ENCODE results near the gene STYXL1.

STYXL1 gene

GRCh38 chr7:76002822-76003221 lies 45.0 kb downstream of the STYXL1 start:
- peaks cover 20% of the 10 kb centered on the region for H3K36me3 Mint-ChIP-seq
- H3K9me3 Mint-ChIP-seq: no peaks in the 10 kb centered on the region
- H3K27me3 Mint-ChIP-seq: no peaks in the 10 kb centered on the region
- no peak for DNase-seq (ENCODE audit: low spot score in 2 of 2)
- no peak for ATAC-seq (ENCODE audit: low read depth)
- peaks cover 2% of the 10 kb centered on the region for H3K4me1 Mint-ChIP-seq
- H3K27ac Mint-ChIP-seq: no peak overlapping the region
- no peak overlapping the region for H3K4me3 Mint-ChIP-seq

- Mint-ChIP-seq H3K4me3 (no peak overlapping the region), H3K27me3 (no peaks in the 10 kb centered on the region), H3K4me1 (peaks cover 7% of the 10 kb centered on the region), H3K27ac (no peak overlapping the region), H3K9me3 (no peaks in the 10 kb centered on the region), H3K36me3 (peaks cover 20% of the 10 kb centered on the region)
- no peak for ATAC-seq (ENCODE audit: low read depth)
- no peak for DNase-seq (ENCODE audit: low spot score in 2 of 2)
Measured at GRCh38 chr7:76002139-76002538, 45.7 kb downstream of the STYXL1 start.

DNA sequence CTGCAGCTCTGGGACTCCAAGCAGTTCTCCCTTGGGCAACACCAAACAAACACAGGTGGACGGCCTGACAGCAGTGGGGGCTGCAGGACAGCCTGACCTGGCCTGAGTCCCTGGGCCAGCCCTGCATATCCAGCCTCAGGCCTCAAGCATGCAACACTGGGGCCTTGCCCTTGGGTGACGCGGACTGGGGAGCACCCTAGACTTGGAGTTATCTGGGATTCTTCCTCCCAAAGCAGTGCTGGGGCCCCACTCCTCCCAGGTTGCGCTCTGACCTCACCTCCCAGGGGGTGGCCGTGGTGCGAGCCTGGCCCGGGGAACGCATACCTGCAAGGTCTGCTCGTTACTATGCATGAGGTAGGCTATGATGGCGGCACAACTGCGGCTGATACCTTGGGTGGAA lies 47.2 kb downstream of the STYXL1 start:
- Mint-ChIP-seq H3K27ac (no peak overlapping the region), H3K9me3 (no peaks in the 10 kb centered on the region), H3K27me3 (no peaks in the 10 kb centered on the region), H3K36me3 (peaks cover 23% of the 10 kb centered on the region), H3K4me1 (peaks cover 11% of the 10 kb centered on the region), H3K4me3 (no peak overlapping the region)
- DNase-seq (ENCODE audit: low spot score in 2 of 2) (no peak), ATAC-seq (ENCODE audit: low read depth) (no peak)

- ATAC-seq (ENCODE audit: low read depth): no peak
- Mint-ChIP-seq H3K36me3 (peaks cover 14% of the 10 kb centered on the region), H3K9me3 (no peaks in the 10 kb centered on the region), H3K27me3 (no peaks in the 10 kb centered on the region), H3K4me1 (peaks cover 17% of the 10 kb centered on the region), H3K4me3 (no peak overlapping the region), H3K27ac (no peak overlapping the region)
- no peak for DNase-seq (ENCODE audit: low spot score in 2 of 2)
Measured at GRCh38 chr7:75998038-75998437, 49.8 kb downstream of the STYXL1 start.

GRCh38 chr7:75996476-75996875 lies 51.3 kb downstream of the STYXL1 start:
- ATAC-seq (ENCODE audit: low read depth) (no peak), DNase-seq (ENCODE audit: low spot score in 2 of 2) (no peak)
- H3K4me3 Mint-ChIP-seq: no peak overlapping the region
- peaks cover 18% of the 10 kb centered on the region for H3K4me1 Mint-ChIP-seq
- no peaks in the 10 kb centered on the region for H3K9me3 Mint-ChIP-seq
- no peak overlapping the region for H3K27ac Mint-ChIP-seq
- H3K36me3 Mint-ChIP-seq: peaks cover 13% of the 10 kb centered on the region
- H3K27me3 Mint-ChIP-seq: no peaks in the 10 kb centered on the region

DNA sequence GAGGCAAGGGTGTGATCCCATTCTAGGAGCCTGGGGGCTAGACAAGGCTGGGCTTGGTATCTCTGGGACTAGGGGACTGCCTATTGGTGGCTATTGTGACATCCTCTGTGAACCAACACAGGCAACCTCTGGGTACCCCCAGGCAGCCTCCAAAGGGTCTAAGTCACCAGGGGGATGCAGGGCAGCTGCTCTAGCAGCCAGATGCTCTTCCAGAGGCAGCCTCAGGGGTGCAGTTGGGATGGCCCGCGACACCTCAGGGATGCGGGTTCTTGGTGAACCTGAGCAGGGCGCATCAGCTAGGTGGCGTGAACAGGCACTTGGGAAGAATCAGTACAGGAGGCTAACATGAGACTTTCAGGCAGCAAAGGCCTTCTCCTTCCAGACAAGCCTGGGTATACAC lies 51.8 kb downstream of the STYXL1 start:
- Mint-ChIP-seq H3K4me3 (no peak overlapping the region), H3K36me3 (peaks cover 10% of the 10 kb centered on the region), H3K9me3 (no peaks in the 10 kb centered on the region), H3K27ac (no peak overlapping the region), H3K27me3 (no peaks in the 10 kb centered on the region), H3K4me1 (peaks cover 18% of the 10 kb centered on the region)
- ATAC-seq (ENCODE audit: low read depth) (no peak), DNase-seq (ENCODE audit: low spot score in 2 of 2) (no peak)

- H3K27ac Mint-ChIP-seq: no peak overlapping the region
- H3K9me3 Mint-ChIP-seq: no peaks in the 10 kb centered on the region
- H3K36me3 Mint-ChIP-seq: peaks cover 10% of the 10 kb centered on the region
Measured at GRCh38 chr7:75995052-75995471, 52.7 kb downstream of the STYXL1 start.

GRCh38 chr7:75994388-75995051 lies 53.3 kb downstream of the STYXL1 start, which contains the start of gene TMEM120A:
TSS of gene TMEM120A (minus strand) at chr7:75994595. CDS start at chr7:75994570, 25 bp downstream.
- Mint-ChIP-seq H3K9me3 (no peaks in the 10 kb centered on the region), H3K4me3 (peak within 1 kb of the TSS; percentile 81), H3K27ac (peak within 1 kb of the TSS; percentile 77), H3K4me1 (peaks cover 26% of the 10 kb centered on the region), H3K27me3 (no peaks in the 10 kb centered on the region), H3K36me3 (peaks cover 10% of the 10 kb centered on the region)
- peak; percentile 99 for ATAC-seq (ENCODE audit: low read depth)
- DNase-seq (ENCODE audit: low spot score in 2 of 2): peak; percentile 86 to 89

More at GRCh38 chr7:75995052-75995471, 52.7 kb downstream of the STYXL1 start:
- Mint-ChIP-seq H3K4me1 (peaks cover 21% of the 10 kb centered on the region), H3K4me3 (peak overlapping the region; percentile 81), H3K27me3 (no peaks in the 10 kb centered on the region)
- DNase-seq (ENCODE audit: low spot score in 2 of 2): no peak
- no peak for ATAC-seq (ENCODE audit: low read depth)

DNA sequence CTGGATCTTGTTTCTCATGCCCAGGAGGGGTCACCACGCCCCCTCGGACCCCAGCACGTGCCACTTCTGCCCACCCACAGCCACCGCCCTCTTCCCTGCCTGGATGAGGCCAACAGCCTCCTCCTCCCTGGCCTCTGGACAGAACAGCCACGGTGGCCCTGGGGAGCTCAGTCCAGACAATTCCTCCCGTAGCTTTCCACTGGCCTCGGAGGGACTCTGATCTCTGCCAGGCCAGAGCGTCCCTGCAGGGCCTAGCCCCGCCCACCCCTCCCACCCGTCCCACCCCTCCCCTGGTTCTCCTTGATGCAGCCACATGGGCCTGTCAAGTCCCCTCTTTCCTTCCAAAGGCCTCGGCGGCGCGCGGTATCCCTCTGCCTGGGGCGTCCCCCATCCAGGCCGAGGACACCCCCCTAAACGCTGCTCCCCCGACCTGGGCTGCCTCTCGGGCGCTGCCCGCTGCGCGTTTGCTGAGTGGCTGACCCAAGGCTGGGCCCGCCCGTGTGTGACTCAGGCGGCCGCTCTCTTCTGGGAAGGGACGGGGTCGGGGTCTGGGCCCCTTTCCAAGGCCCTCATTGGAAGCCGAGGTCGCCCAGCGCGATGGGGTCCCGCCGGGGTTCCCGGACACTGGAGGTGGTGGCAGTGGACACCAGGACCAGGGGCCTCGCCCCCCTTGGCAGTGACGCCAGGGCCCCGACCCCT lies 54.0 kb downstream of the STYXL1 start:
- Mint-ChIP-seq H3K36me3 (peaks cover 7% of the 10 kb centered on the region), H3K27me3 (no peaks in the 10 kb centered on the region), H3K4me1 (peaks cover 26% of the 10 kb centered on the region), H3K27ac (peak overlapping the region; percentile 77), H3K9me3 (no peaks in the 10 kb centered on the region), H3K4me3 (peak overlapping the region; percentile 81)
- ATAC-seq (ENCODE audit: low read depth): peak; percentile 7
- peak in 1 of 2 donors; percentile 32 for DNase-seq (ENCODE audit: low spot score in 2 of 2)

DNA sequence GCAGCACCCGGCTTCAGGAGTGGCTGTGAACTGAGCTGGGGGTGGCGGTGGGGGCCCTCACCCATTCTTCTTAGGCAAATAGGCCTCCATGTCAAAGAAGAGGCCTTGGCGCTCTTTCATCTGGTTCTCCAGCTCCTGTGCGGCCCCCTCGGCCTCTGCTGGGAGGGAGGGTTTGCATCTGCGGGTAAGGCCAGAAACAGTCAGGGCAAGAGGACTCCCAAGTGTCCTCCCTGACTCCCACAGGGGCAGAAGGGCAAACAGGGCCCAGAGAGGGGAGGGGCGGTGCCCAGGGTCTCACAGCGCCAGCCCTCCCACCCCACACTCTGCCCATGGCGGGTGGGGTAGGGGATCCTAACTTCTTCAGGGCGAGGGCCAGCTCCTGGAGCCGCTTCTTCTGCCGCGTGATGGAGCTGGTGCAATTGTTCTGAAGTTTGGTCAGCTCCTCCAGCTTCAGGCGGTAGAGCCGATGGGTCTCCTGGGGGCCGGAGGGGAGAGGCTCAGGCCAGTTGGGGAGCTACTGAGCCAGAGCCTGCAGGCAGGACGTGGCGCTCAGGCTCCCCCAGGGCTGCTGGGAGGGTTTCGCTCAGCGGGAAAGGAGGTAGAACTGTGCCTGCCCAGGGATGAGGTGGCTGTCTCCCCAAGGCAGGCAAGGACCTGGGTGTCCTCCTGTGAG lies 55.6 kb downstream of the STYXL1 start:
- Mint-ChIP-seq H3K27me3 (no peaks in the 10 kb centered on the region), H3K4me1 (peaks cover 24% of the 10 kb centered on the region), H3K9me3 (no peaks in the 10 kb centered on the region), H3K36me3 (peaks cover 7% of the 10 kb centered on the region), H3K27ac (no peak overlapping the region), H3K4me3 (no peak overlapping the region)
- DNase-seq (ENCODE audit: low spot score in 2 of 2): no peak
- no peak for ATAC-seq (ENCODE audit: low read depth)

GRCh38 chr7:75991531-75992082 lies 56.2 kb downstream of the STYXL1 start:
- Mint-ChIP-seq H3K9me3 (no peaks in the 10 kb centered on the region), H3K27ac (no peak overlapping the region), H3K36me3 (peaks cover 4% of the 10 kb centered on the region), H3K4me1 (peaks cover 19% of the 10 kb centered on the region), H3K27me3 (no peaks in the 10 kb centered on the region), H3K4me3 (no peak overlapping the region)
- DNase-seq (ENCODE audit: low spot score in 2 of 2): no peak
- no peak for ATAC-seq (ENCODE audit: low read depth)

DNA sequence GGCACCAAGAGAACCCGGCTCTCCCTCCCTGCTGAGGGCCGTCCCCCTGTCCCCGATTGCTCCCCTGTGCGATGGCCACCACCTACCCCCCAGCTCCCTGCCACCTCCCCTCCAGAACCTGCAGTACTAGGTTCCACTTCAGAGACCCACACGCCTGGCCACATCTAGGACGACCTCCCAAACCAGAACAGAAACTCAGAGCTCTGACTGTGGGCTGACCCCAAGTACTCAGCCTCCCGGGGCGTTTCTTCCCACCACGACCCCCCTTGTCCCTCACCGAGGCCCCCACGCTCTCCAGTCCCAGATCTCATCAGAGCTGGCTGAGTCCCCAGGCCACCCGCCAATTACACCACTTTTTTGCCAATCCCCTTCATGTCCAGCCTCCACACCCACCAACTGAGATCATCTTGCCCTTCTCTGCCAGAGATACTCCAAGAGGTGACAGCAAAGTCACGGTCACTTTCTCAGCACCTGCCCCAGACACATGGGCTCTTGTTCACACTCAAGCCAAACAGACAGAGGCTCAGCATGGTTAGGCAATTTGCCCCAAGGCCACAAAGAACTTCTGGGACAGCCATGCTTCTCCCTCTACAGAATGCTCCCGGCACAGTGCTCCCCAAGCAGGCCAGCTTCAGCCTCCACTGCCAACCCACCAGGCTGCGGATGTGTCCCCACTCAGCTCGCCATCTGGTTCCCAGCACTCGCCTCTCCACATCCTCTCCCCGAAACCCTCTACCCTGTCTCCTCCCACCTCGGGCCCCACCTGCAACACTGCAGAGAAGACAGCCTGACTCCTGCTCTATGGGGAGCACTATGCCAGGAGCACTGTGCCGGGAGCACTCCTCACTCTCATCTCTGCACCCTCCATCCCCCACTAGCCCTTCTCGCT lies 58.1 kb downstream of the STYXL1 start:
- no peak overlapping the region for H3K4me3 Mint-ChIP-seq
- peak overlapping the region; percentile 28 for H3K27ac Mint-ChIP-seq
- peaks cover 8% of the 10 kb centered on the region for H3K36me3 Mint-ChIP-seq
- no peaks in the 10 kb centered on the region for H3K27me3 Mint-ChIP-seq
- H3K9me3 Mint-ChIP-seq: no peaks in the 10 kb centered on the region
- peaks cover 18% of the 10 kb centered on the region for H3K4me1 Mint-ChIP-seq
- DNase-seq (ENCODE audit: low spot score in 2 of 2): no peak
- no peak for ATAC-seq (ENCODE audit: low read depth)

Data from memory B cell (primary cell).